ENCODE measurements around the gene KLHL1. TPM values are rescaled to one million over a fixed set of nuclear protein-coding genes. Genes with fewer than 3 reads are reported as not detected.

KLHL1 gene
- total and polyA plus RNA-seq, 4 donors: not detected

DNA sequence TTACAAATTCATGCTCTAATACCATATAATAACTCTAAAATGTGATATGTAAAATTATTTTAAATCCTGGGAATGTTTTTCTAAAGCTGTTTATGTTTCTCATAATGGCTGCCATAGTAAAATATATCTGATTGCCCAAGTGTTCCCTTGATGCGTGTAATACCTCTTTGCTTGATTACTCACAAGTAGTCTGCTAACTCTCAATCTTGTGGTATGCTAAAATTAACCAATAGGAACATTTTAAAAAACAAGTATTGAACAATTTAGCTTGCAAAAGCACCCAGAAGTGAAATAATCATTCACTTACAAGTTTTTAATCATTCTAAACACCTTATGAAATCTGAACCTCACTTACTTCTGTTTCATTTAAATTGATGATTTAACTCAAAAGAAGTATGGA is 386.6 kb downstream of the KLHL1 start (continued):
- TF ChIP-seq REST (IDR thresholded peaks at IDR 0.05) (no peak), YY1 (IDR thresholded peaks at IDR 0.05) (no peak), SP1 (IDR thresholded peaks at IDR 0.05) (no peak), JUND (IDR thresholded peaks at IDR 0.05) (no peak), NR2F2 (IDR thresholded peaks at IDR 0.05) (no peak), MAX (IDR thresholded peaks at IDR 0.05) (no peak), ATF3 (IDR thresholded peaks at IDR 0.05) (no peak)

GRCh38 chr13:69720278-69720983 is 387.8 kb downstream of the KLHL1 start:
- no peaks in the 10 kb centered on the region for H3K27me3 ChIP-seq (ENCODE audit: control insufficient read depth in 4 of 4, insufficient read depth in 4 of 4, low read length in 3 of 4)
- H3K27ac ChIP-seq (ENCODE audit: low read depth in 1 of 2, low read length in 2 of 2): no peak overlapping the region
- TF ChIP-seq JUND (IDR thresholded peaks at IDR 0.05) (no peak), EGR1 (IDR thresholded peaks at IDR 0.05; ENCODE audit: low read depth in 2 of 2) (no peak), SP1 (IDR thresholded peaks at IDR 0.05) (peak; percentile 85), ATF3 (IDR thresholded peaks at IDR 0.05) (no peak), FOXA1 (IDR thresholded peaks at IDR 0.05) (no peak), RAD21 (IDR thresholded peaks at IDR 0.05) (peak in 1 of 2 donors; percentile 7), YY1 (IDR thresholded peaks at IDR 0.05) (no peak), NR2F2 (IDR thresholded peaks at IDR 0.05) (no peak), CTCF (IDR thresholded peaks at IDR 0.05; ENCODE audit: low read depth, low read length, missing input control) (no peak), FOXA2 (IDR thresholded peaks at IDR 0.05) (no peak), REST (IDR thresholded peaks at IDR 0.05) (no peak), MAX (IDR thresholded peaks at IDR 0.05) (no peak), GABPA (IDR thresholded peaks at IDR 0.05 in 1 of 2, conservative IDR thresholded peaks at IDR 0.05 in 1 of 2) (no peak), HNF4A (conservative IDR thresholded peaks at IDR 0.05) (peak; percentile 77 to 84), HNF4G (IDR thresholded peaks at IDR 0.05) (peak; percentile 43), RXRA (IDR thresholded peaks at IDR 0.05) (no peak), TAF1 (conservative IDR thresholded peaks at IDR 0.05) (no peak)
- TF ChIP-seq, protein P1, sequence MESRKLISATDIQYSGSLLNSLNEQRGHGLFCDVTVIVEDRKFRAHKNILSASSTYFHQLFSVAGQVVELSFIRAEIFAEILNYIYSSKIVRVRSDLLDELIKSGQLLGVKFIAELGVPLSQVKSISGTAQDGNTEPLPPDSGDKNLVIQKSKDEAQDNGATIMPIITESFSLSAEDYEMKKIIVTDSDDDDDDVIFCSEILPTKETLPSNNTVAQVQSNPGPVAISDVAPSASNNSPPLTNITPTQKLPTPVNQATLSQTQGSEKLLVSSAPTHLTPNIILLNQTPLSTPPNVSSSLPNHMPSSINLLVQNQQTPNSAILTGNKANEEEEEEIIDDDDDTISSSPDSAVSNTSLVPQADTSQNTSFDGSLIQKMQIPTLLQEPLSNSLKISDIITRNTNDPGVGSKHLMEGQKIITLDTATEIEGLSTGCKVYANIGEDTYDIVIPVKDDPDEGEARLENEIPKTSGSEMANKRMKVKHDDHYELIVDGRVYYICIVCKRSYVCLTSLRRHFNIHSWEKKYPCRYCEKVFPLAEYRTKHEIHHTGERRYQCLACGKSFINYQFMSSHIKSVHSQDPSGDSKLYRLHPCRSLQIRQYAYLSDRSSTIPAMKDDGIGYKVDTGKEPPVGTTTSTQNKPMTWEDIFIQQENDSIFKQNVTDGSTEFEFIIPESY (IDR thresholded peaks at IDR 0.05): no peak
- DNase-seq (ENCODE audit: low spot score): no peak
- H3K9me3 ChIP-seq (ENCODE audit: control insufficient read depth in 4 of 4, low read length in 3 of 4): no peaks in the 10 kb centered on the region
- H3K4me1 ChIP-seq (ENCODE audit: control insufficient read depth in 4 of 4, insufficient read depth in 4 of 4, low read length in 3 of 4): peaks cover 0 to 4% (median 0%) of the 10 kb centered on the region in 4 donors
- H3K9ac ChIP-seq (ENCODE audit: low read depth in 1 of 2, low read length in 2 of 2): no peak overlapping the region
- H3K36me3 ChIP-seq (ENCODE audit: control insufficient read depth in 4 of 4, insufficient read depth in 3 of 4, low read depth in 1 of 4, low read length in 3 of 4): no peaks in the 10 kb centered on the region
- H3K4me3 ChIP-seq (ENCODE audit: low read depth in 1 of 3, low read length in 3 of 3): peak overlapping the region in 1 of 3 donors; percentile 23

Data from liver (tissue), 9 donors.